ENCODE results near the gene TMEM229A. TPM values are rescaled to one million over a fixed set of nuclear protein-coding genes. Genes with fewer than 3 reads are reported as not detected.
A peak's percentile ranks its signal among the peaks of the same experiment; 100 is the strongest.
"Not testable (repeated sequence)": the region's sequence is repeated elsewhere in the genome, so short reads cannot be mapped to it uniquely, and the experiment has no call there.

The TMEM229A gene
- total RNA-seq (2014; rRNA removed; shearing (Covaris generic)): not detected in 2 replicates

GRCh38 chr7:124032369-124033094, at the start of gene TMEM229A:
TSS of gene TMEM229A (minus strand) at chr7:124033067. CDS start at chr7:124033003, 64 bp downstream.
- DNase-seq (ENCODE audit: low spot score): peak; percentile 12

DNA sequence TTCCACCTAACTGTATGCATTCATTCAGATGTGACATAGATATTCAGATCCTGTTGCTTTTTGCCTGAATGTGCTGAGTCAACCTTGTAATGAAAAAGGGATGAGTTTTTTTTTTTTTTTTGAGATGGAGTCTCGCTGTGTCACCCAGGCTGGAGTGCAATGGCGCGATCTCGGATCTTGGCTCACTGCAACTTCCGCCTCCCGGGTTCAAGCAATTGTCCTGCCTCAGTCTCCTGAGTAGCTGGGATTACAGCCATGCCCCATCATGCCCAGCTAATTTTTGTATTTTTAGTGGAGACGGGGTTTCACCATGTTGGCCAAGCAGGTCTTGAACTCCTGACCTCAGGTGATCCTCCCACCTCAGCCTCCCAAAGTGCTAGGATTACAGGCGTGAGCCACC, 49.4 kb upstream of the TMEM229A start:
- DNase-seq (ENCODE audit: low spot score): not testable (repeated sequence)

GRCh38 chr7:124077546-124077945, 44.7 kb upstream of the TMEM229A start:
- no peak for DNase-seq (ENCODE audit: low spot score)

DNA sequence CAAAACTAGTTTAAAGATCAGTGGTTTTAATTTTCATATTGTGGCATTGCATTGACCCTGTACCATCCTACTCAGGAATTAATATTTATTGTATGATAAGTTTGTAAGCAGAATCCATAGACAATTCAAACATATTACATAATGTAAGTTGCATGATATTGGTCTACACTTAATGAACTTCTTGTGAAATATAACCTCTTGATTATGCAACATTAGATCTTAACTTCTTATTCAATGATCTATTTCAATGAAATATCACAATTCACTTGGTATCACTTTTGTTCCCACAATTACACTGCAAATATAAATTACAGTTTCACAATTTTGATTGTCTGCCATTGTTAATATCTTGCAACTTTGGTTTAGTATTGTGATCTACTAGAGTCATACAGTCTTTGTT, 44.0 kb upstream of the TMEM229A start:
- no peak for DNase-seq (ENCODE audit: low spot score)

- peak; percentile 14 for DNase-seq (ENCODE audit: low spot score)
These were observed 41.1 kb upstream of the TMEM229A start for GRCh38 chr7:124074007-124074406.

DNA sequence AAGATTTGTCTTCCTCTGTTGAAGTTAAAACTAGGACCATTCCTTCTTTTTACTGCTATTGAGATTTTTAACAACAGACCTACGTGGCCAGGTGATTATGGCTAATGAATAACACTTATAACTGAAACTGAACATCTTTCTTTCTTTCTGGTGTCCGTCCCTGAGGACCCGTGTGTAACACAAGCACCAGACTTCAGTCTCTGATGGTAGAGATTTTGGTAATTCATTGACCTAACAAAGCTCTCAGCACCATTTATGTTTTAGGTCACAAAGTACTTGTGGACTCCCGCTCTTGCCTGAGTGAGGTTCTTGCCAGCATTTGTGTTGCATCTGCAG, 40.4 kb upstream of the TMEM229A start:
- no peak for DNase-seq (ENCODE audit: low spot score)

DNA sequence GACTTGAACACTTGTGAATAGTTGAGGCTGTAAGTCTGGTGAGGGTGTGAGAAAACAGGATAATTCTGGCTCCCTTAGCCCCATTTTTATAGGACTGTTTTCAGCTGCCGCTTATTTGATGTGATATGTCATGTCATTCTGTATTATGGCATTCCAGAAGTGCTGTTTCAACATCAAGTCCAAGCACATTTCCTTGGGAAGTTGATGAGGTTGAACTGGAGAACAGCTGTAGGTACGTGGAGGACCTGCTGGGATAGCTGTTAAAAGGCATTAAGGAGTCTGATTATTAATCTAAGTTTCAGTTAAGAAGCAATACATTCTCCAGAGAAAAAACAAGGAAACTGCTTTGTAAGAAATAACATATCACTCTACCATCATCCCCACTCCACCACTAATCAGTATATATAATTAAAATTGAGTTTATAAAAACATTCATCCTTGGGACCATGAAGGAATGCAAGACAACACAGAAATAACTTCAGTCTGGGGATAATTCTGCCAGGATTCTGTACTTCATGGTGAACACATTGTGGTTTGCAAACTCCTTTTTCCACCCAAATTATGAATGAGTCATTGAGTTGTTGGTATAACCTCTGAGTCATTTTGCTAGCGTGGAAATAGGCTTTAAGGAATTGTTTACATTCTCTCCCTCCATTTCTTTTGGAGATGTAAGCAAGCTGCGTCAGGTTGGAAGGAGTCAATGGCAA, 39.9 kb upstream of the TMEM229A start:
- peak; percentile 98 for DNase-seq (ENCODE audit: low spot score)

- DNase-seq (ENCODE audit: low spot score): peak; percentile 15
These were observed 39.0 kb upstream of the TMEM229A start for GRCh38 chr7:124071843-124072242.

- DNase-seq (ENCODE audit: low spot score): no peak
These were observed 29.3 kb upstream of the TMEM229A start for GRCh38 chr7:124062171-124062570.

GRCh38 chr7:124060528-124060927, 27.7 kb upstream of the TMEM229A start:
- DNase-seq (ENCODE audit: low spot score): no peak

DNA sequence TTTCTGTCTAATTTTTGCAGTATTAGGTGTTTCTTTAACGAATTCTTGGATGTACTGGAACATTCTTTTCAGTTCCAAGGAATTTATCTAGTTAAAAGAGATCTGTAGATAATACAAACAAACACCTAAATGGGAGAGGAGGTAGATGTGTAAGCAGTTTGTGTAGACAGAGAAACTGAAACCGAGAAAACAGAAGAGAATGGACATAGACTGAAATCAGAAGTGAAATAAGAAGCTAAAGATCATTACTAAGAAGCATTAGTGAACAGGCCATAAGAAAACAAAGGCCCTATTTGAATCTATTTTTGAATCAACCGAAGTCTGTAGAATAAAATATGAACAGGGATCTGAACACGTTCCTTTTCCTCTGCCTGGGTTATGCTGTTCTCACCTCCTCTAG, 26.5 kb upstream of the TMEM229A start:
- DNase-seq (ENCODE audit: low spot score): no peak

DNA sequence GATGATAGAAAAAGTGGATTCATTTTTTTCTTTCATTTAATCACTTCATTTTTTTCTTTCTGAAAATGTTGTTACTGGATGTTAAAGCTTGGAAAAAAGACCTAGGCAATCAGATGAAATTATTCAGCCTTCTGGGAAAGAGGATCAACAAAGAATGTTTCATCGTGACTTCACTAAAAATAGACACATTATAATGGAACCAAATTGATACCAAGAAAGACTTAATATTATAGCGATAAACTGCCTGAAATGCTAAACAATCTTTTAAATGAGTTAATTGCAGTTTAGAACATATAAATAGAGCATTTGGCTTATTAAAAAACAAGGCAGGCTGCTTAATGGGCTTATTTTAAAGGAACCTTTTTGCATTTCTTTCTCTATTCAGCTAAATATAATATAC, 25.6 kb upstream of the TMEM229A start:
- no peak for DNase-seq (ENCODE audit: low spot score)

GRCh38 chr7:124057872-124058271, 25.0 kb upstream of the TMEM229A start:
- no peak for DNase-seq (ENCODE audit: low spot score)

GRCh38 chr7:124056234-124056633, 23.4 kb upstream of the TMEM229A start:
- no peak for DNase-seq (ENCODE audit: low spot score)

DNA sequence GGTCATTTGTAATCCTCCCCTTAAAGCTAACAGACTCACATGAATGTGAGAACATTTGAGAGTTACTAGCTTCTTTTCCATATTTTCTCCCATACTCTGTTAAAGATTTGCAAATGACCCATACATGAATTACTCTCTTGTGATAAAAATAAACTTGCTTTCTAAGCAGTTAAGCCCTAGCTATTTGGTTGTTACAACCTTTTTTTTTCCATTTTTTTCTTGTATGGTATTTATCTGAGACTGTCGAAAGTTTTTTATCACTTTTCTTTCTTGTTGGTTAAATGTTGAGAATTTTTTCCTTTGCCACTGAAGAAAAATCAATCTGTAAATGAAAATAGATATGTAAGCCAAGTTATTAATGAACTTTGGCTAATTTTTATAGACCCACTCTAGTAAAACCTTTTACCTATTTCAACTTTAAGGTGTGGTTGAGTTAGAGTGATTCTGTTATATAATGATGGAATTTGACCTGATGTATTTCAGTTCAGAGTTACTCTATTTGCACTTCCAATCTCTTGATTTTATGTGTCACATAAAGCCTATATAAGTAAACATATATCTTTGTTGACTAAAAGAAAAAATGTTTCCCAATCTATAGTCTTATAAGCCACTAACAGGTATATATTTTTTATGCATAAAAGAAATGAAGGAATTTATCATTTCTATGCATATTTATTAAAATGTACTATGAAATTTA, 19.0 kb upstream of the TMEM229A start:
- no peak for DNase-seq (ENCODE audit: low spot score)

DNA sequence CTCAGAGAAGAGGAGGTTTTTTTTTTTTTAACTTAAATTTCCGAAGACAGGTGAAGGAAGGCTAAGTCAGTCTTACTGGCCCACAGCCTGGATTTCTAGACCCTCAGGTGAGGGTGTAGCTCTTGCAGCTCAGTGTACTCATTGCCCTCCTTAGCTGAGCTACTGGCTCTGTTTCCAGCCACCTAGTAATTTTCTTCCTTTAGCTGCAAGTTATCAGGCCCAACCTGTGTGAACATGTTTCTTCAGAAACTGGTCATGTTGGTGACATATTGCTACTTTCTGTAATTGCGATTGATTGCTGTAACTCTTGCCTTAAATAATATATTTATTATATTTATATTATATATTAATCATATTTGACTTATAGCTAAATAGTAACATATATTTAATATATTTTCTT, 10.0 kb upstream of the TMEM229A start:
- no peak for DNase-seq (ENCODE audit: low spot score)

- DNase-seq (ENCODE audit: low spot score): no peak
These were observed 8.6 kb upstream of the TMEM229A start for GRCh38 chr7:124041439-124041838.

DNA sequence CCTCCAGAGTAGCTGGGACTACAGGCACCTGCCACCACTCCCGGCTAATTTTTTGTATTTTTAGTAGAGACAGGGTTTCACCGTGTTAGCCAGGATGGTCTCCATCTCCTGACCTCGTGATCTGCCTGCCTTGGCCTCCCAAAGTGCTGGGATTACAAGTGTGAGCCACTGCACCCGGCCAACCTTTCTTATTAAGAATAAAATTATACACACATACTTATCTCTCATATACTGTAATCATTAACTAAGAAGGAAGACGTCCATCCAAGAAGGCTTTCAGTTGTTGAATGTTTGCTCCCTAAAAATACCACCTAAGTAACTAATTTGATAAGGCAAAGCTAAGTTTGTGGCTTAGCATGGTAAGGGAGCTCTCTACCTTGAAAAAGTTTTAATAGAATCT, 5.0 kb upstream of the TMEM229A start:
- not testable (repeated sequence) for DNase-seq (ENCODE audit: low spot score)

- DNase-seq (ENCODE audit: low spot score): no peak
These were observed 2.8 kb upstream of the TMEM229A start for GRCh38 chr7:124035706-124036105.

GRCh38 chr7:124034754-124035100, 1.9 kb upstream of the TMEM229A start:
- DNase-seq (ENCODE audit: low spot score): no peak

DNA sequence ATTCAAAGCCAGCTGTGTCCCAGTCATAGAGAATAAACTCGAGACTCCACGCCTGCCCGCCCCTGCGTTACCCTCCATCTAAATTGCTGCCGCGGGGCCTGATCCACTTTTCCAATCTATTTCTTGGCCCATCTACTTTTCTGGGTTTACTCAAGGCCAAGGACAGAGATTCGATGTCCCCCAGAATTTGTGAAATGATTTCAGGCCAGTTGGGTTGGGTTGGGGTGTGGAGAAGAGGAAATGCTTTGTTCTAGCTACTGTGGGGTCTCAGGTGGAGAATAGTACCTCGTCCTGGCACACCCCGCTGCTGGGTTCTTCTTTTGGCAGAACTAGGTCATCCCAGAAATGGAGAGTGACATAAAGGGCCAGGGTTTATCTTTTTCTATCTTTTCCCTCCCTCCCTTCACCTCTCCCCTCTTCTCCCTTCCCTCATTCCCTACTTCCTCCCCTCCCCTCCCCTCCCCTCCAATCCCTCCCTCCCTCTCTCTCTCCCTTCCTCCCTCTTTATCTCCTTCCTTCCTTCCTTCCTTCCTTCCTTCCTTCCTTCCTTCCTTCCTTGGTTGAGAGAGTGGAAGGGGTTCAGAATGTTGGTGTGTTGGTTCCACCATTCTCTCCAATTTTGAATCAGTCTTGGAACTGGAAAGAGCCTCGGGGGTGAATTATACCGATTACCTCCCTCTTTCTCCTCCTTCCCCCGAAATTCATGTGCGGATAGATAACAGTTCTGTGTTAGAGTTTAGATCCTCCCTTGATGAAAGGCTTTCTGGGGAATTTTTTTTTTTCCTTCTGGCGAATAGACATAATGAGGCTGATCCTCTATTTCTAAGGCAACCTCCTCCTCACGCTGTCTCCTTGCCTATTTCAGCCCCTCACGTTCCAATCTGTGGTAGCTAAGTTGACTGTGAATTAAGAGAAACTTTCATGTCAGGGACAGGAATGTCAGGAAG, 1.2 kb upstream of the TMEM229A start:
- no peak for DNase-seq (ENCODE audit: low spot score)
